NCI-H2196 treated with DMSO at 0.1 percent for 48 hours (cell line): ENCODE results near the gene SOAT1.
"Not testable (repeated sequence)": the region's sequence is repeated elsewhere in the genome, so short reads cannot be mapped to it uniquely, and the experiment has no call there.

Experiments
- DNase-seq: peaks from one replicate; lab custom pipeline; 2025; ENCODE audit not compliant: unreplicated experiment; lab: John Stamatoyannopoulos, UW

SOAT1 gene

DNA sequence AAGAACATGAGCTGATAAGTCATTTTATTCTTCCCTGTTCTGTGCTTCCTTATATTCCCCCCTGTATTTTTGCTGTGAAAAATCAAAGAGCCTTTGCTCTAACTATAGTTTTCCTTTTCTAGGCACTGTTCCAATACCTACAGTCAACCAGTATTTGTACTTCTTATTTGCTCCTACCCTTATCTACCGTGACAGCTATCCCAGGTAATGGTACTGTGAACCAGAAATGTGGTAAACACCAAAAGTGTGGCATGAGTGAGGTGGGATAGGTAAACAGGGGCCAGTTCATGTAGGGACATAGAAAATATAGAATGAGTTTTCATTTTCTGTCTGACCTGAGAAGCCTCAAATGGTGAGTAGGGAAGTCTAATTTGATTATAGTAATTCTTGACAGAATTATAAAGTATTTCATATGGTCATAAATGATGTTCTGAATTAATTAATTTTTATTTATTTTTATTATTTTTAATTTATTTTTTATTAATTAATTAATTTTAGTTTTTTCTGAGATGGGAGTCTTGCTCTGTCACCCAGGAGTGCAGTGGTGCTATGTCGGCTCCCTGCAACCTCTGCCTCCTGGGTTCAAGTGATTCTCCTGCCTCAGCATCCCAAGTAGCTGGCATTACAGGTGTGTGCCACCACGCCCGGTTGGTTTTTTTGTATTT, 49.3 kb downstream of the SOAT1 start:
- DNase-seq: no peak

DNA sequence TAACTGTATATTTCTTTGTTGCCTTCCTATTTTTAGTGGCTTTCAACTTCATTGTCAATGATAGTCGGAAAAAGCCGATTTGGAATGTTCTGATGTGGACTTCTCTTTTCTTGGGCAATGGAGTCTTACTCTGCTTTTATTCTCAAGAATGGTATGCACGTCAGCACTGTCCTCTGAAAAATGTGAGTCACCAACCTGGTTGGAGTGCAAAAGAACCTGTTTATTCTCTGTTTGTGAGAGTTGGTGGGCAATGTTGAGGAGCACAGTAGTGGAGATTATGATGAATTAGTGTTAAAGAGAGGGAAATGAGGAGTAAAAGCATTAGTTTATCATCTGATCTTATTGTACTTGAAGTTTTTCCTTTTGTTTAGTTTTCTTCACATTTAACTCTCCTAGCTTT, 57.7 kb downstream of the SOAT1 start:
- no peak for DNase-seq

DNA sequence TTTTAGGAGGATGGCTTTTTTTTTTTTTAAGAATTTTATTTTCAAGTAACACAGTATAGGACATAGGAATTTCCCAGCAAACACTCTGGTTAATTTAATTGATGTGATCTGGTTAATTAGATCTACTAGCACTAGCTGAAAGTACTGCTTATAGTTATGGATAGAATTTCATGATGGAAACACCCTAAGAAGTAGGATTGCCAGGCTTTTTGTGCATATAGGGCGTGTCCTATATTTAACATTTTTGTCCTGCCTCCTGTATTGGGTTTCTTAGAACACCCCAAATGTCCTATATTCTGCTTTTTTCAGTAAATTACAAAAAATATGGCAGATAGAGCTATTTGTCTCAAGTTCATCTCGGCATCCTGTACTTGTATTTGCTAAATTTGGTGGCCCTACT, 58.6 kb downstream of the SOAT1 start:
- no peak for DNase-seq

DNA sequence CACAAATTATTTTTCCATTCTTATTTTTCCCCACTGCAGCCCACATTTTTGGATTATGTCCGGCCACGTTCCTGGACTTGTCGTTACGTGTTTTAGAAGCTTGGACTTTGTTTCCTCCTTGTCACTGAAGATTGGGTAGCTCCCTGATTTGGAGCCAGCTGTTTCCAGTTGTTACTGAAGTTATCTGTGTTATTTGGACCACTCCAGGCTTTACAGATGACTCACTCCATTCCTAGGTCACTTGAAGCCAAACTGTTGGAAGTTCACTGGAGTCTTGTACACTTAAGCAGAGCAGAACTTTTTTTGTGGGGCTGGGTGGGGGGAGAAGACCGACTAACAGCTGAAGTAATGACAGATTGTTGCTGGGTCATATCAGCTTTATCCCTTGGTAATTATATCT, 59.9 kb downstream of the SOAT1 start:
- DNase-seq: no peak

DNA sequence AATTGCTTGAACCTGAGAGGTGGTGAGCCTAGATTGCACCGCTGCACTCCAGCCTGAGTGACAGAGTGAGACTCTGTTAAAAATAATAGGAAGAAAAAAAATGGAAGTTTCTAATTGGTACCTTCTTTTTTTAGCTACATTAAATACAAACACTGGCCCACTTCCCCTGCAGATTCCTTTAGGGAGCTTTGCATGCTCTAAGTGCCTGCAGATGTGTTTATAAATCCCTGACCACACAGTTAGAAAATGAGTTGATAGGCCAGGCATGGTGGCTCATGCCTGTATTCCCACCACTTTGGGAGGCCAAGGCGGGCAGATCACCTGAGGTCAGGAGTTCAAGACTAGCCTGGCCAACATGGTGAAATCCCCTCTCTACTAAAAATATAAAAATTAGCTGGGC, 68.0 kb downstream of the SOAT1 start:
- DNase-seq: not testable (repeated sequence)

DNA sequence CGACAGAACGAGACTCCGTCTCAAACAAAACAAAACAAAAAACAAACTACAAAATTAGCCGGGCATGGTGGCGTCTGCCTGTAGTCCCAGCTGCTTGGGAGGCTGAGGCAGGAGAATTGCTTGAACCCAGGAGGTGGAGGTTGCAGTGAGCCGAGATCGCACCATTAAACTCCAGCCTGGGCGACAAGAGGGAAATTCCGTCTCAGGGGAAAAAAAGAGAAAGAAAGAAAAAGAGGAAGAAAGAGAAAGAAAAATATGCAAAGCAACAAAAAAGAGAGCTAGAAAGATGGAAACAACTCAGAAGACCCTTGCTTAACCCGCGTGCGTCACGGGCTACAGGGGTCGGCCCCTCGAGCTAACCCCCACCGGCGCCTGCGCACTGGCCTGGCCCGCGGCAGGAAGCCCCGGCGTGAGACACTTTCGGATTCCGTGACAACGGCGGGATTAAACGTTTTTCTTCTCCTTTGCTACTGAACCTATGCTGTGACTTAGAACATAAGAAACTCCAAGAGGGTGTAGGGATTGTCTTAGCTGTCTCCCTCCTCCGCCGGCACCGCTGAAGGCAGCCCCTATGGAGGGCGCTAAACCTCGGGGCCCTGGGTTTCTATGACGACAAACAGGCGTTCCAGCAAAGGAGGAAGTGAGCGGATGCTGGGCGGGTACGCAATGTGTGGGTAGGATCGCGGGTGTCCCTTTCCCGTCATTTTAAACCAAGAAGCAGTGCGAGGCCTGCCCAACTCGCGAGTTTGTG, 71.9 kb downstream of the SOAT1 start, which contains the start of gene AXDND1:
Gene AXDND1 (plus strand): TSS at position 630 of the 751 bp plus-strand sequence. CDS start 539 bp downstream, outside the sequence.
- DNase-seq: peak; percentile 50

DNA sequence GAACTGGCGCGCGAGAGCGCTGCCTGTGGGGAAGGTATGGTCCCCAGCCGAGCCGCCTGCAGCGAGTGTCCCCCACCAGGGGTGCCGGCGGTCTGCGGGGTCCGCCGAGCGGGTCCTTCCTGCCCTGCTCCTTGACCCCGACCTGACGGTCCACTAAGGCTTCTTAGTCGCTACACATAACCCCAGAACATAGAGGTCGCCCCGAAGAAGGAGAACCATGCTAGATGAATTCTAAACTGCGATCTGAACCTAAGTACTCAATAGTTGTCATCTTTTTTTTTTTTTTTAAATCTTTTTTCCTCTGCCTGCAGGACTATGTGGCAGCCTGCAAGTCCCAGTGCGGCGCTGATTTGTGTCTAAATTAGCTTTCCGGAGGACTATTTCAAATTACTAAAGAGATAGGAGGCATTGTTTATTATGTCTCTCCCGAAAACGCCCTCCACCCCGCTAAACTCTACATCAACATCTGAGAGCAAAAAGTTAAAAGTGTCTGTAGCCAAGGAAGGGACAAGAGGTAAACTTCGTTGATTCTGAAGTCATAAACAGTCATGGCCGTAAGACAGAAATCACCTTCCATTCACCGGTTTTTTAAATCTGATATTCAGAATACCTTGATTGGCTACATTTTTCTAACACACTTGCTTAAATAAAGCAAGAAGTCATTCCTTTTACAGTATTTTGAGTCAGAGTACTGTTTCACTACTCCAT, 72.7 kb downstream of the SOAT1 start:
- DNase-seq: no peak

DNA sequence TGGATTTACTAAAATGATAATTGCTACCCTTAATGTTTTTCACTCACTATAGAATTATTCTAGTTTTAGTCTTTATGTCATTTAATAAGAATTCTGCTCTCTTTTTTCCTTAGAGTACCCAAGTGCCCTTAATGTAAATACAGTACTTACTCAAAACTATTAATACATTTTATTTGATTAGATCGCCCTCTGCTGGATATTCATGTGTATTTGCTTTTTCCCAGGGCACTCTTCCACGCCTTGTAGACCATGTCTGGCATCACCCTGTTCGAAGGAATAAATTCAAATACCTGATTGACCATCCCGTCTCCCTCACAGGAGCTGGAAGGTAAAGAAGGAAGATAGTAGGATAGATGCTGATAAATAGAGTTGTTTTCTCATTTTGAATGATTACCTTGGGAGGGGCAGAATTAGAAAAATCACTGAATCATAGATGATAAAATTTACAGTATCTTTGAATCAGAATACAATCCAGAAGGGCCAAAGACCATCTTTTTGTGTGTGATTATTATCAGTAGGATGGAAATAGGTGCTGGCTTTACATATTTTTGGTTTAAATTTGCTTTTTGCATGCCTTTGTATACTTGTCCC, 76.2 kb downstream of the SOAT1 start:
- peak; percentile 39 for DNase-seq

DNA sequence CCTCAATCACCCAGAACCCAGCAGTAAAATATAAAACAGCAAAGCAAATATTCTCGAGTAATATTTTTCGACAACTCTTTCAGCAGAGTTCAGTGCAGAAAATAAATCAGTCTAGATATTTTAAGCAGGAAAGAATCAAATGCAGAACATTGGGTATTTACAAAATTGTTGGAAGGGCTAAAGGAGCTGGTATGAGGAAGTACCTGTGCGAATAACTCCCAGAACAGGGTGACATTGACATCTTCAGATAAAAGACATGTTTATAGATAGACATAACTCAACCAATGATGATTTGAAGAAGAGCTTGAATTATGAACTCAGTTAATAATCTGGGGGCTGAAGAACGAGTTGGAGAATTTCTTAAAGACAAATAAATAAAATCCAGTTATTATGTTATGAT, 78.6 kb downstream of the SOAT1 start:
- no peak for DNase-seq

DNA sequence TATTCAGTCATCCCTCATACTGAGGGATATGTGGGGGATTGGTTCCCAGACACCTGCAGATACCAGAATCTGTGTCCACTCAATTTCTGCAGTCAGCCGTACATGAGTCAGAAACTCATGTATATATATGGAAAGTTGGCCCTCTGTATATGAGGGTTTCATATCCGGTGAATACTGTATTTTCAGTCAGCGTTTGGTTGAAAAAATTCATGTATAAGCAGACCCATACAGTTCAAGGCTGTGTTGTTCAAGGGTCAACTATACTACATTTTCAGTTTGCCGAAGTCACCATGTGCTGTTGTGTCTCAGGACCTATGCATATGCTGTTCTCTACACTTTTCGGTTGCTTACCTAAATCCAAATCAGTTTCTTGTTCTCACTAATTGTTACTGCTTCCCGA, 82.6 kb downstream of the SOAT1 start:
- DNase-seq: no peak

DNA sequence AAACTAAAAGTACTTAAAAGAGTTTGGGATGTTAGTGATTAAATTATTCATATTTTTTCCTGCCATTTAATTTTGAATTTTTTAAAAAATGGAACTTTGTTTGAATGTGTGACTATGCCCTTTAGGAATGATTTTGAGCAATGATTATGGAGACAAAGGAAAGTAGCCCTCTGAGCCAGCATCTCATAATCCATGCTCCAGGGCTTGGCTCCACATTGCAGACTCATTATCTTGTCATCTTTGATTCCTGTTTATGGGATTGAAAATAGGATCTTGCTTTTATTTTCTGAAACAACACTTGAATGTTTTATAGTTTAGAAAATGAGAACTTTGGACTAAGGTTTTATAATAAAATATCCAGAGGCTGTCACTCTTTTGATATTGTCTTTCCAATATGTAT, 86.7 kb downstream of the SOAT1 start:
- DNase-seq: no peak

DNA sequence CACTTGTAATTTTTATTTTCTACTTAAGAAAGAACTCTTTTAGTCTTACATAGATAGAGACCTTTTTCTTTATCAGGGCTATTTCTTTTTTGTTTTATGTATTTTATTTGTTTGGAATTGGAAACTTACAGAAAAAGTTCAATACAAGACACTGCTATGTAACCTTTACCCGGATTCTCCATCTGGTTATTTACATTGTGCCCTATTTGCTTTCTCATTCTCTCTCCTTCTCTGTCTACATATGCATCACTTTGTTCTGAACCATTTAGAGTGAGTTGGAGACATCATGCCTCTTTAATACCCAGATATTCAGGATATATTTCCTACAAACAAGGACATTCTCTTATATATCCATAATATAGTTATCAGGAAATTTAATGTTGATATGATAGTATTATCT, 90.4 kb downstream of the SOAT1 start:
- no peak for DNase-seq

DNA sequence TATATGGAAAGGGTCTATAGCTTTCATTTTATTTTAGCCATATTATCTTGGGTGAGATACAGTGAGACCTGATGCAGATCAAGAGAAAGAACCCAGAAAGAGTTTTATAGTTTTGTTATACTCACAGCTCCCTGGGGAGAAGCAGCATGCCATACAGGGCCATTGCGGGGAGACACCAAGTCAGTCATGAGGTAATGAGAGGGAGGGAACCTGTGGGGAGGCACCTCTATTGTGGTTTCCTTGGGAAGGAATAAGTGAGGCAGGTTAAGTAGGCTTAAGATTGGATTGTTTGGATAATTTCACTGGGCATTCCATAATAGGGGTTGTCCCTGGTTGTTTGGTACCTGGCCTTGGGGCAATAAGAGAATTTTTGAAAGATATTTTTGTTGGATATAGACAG, 91.9 kb downstream of the SOAT1 start:
- no peak for DNase-seq

DNA sequence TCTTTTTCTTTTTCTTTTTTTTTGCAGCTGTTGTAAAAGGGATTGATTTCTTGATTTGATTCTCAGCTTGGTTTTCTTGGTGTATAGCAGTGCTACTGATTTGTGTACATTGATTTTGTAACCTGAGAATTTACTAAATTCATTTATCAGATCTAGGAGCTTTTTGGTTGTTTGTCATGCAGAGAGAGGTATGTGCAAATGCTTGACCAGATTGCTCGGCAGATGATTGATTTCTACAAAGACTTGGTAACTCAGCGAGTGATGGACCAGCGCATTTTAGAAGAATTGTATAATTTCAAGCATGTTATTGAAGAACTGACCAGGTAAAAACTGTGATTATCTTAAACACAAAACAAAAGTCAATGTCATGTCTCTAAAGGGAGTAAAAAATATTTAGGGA, 100.1 kb downstream of the SOAT1 start:
- DNase-seq: no peak

DNA sequence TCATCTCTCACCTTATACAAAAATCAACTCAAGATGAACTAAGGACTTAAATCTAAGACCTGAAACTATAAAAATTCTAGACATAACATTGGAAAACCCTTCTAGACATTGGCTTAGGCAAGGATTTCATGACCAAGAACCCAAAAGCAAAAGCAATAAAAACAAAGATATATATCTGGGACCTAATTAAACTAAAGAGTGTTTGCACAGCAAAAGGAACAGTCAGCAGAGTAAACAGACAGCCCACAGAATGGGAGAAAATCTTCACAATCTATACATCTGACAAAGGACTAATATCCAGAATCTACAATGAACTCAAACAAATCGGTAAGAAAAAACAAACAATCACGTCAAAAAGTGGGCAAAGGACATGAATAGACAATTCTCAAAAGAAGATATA, 105.8 kb downstream of the SOAT1 start:
- DNase-seq: not testable (repeated sequence)
